ENCODE measurements around the gene FADS1.

FADS1 gene

GRCh38 chr11:61806785-61807184 lies 10.0 kb downstream of the FADS1 start:
- ATAC-seq = no peak

GRCh38 chr11:61805146-61805545 lies 11.7 kb downstream of the FADS1 start:
- ATAC-seq = no peak
- TF ChIP-seq CSDC2 (CRISPR knock-in tag; IDR thresholded peaks at IDR 0.05) (no peak), GLIS3 (CRISPR knock-in tag; IDR thresholded peaks at IDR 0.05) (no peak), ZC3H10 (CRISPR knock-in tag; IDR thresholded peaks at IDR 0.05) (no peak), SNAI2 (CRISPR knock-in tag; IDR thresholded peaks at IDR 0.05) (no peak), ZNF70 (CRISPR knock-in tag; IDR thresholded peaks at IDR 0.05) (no peak), POU6F1 (CRISPR knock-in tag; IDR thresholded peaks at IDR 0.05; ENCODE audit: borderline replicate concordance, low read depth) (no peak)
- TF ChIP-seq, protein P1, sequence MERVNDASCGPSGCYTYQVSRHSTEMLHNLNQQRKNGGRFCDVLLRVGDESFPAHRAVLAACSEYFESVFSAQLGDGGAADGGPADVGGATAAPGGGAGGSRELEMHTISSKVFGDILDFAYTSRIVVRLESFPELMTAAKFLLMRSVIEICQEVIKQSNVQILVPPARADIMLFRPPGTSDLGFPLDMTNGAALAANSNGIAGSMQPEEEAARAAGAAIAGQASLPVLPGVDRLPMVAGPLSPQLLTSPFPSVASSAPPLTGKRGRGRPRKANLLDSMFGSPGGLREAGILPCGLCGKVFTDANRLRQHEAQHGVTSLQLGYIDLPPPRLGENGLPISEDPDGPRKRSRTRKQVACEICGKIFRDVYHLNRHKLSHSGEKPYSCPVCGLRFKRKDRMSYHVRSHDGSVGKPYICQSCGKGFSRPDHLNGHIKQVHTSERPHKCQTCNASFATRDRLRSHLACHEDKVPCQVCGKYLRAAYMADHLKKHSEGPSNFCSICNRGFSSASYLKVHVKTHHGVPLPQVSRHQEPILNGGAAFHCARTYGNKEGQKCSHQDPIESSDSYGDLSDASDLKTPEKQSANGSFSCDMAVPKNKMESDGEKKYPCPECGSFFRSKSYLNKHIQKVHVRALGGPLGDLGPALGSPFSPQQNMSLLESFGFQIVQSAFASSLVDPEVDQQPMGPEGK (CRISPR knock-in tag; IDR thresholded peaks at IDR 0.05; ENCODE audit: borderline replicate concordance) = no peak
- TF ChIP-seq, protein P2, sequence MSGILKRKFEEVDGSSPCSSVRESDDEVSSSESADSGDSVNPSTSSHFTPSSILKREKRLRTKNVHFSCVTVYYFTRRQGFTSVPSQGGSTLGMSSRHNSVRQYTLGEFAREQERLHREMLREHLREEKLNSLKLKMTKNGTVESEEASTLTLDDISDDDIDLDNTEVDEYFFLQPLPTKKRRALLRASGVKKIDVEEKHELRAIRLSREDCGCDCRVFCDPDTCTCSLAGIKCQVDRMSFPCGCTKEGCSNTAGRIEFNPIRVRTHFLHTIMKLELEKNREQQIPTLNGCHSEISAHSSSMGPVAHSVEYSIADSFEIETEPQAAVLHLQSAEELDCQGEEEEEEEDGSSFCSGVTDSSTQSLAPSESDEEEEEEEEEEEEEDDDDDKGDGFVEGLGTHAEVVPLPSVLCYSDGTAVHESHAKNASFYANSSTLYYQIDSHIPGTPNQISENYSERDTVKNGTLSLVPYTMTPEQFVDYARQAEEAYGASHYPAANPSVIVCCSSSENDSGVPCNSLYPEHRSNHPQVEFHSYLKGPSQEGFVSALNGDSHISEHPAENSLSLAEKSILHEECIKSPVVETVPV (CRISPR knock-in tag; IDR thresholded peaks at IDR 0.05) = no peak
- TF ChIP-seq, protein P3, sequence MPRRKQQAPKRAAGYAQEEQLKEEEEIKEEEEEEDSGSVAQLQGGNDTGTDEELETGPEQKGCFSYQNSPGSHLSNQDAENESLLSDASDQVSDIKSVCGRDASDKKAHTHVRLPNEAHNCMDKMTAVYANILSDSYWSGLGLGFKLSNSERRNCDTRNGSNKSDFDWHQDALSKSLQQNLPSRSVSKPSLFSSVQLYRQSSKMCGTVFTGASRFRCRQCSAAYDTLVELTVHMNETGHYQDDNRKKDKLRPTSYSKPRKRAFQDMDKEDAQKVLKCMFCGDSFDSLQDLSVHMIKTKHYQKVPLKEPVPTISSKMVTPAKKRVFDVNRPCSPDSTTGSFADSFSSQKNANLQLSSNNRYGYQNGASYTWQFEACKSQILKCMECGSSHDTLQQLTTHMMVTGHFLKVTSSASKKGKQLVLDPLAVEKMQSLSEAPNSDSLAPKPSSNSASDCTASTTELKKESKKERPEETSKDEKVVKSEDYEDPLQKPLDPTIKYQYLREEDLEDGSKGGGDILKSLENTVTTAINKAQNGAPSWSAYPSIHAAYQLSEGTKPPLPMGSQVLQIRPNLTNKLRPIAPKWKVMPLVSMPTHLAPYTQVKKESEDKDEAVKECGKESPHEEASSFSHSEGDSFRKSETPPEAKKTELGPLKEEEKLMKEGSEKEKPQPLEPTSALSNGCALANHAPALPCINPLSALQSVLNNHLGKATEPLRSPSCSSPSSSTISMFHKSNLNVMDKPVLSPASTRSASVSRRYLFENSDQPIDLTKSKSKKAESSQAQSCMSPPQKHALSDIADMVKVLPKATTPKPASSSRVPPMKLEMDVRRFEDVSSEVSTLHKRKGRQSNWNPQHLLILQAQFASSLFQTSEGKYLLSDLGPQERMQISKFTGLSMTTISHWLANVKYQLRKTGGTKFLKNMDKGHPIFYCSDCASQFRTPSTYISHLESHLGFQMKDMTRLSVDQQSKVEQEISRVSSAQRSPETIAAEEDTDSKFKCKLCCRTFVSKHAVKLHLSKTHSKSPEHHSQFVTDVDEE (CRISPR knock-in tag; IDR thresholded peaks at IDR 0.05) = no peak

More at GRCh38 chr11:61806785-61807184, 10.0 kb downstream of the FADS1 start:
- TF ChIP-seq BACH2 (CRISPR knock-in tag; IDR thresholded peaks at IDR 0.05; ENCODE audit: borderline replicate concordance) = no peak
- no peak for TF ChIP-seq ISL1 (CRISPR knock-in tag; IDR thresholded peaks at IDR 0.05)
- TF ChIP-seq ZNF8 (CRISPR knock-in tag; IDR thresholded peaks at IDR 0.05) = no peak

- TF ChIP-seq, protein P3 (CRISPR knock-in tag; IDR thresholded peaks at IDR 0.05) = no peak
- TF ChIP-seq, protein P2 (CRISPR knock-in tag; IDR thresholded peaks at IDR 0.05) = no peak
- TF ChIP-seq ARNTL (CRISPR knock-in tag; IDR thresholded peaks at IDR 0.05; ENCODE audit: borderline replicate concordance, low read depth) (no peak), POU6F1 (CRISPR knock-in tag; IDR thresholded peaks at IDR 0.05; ENCODE audit: borderline replicate concordance, low read depth) (no peak), ZFP30 (CRISPR knock-in tag; IDR thresholded peaks at IDR 0.05) (no peak), ZFP3 (CRISPR knock-in tag; IDR thresholded peaks at IDR 0.05) (no peak), RARB (CRISPR knock-in tag; IDR thresholded peaks at IDR 0.05) (no peak), TCF4 (CRISPR knock-in tag; IDR thresholded peaks at IDR 0.05; ENCODE audit: borderline replicate concordance) (no peak), TOX (CRISPR knock-in tag; IDR thresholded peaks at IDR 0.05; ENCODE audit: borderline replicate concordance) (no peak), ZNF70 (CRISPR knock-in tag; IDR thresholded peaks at IDR 0.05) (no peak), CSDC2 (CRISPR knock-in tag; IDR thresholded peaks at IDR 0.05) (no peak), ZNF8 (CRISPR knock-in tag; IDR thresholded peaks at IDR 0.05) (no peak), PPARA (CRISPR knock-in tag; IDR thresholded peaks at IDR 0.05; ENCODE audit: borderline replicate concordance) (no peak)
- ATAC-seq = no peak
These were observed 12.7 kb downstream of the FADS1 start for GRCh38 chr11:61803889-61804647.

Measured in SK-N-SH treated with all-trans-retinoic acid at 6 μM for 48 hours (cell line).